Activated CD4-positive, alpha-beta memory T cell treated with anti-CD3 and anti-CD28 coated beads for 36 hours (primary cell): ENCODE results near the gene PCCB. TPM values are rescaled to one million over a fixed set of nuclear protein-coding genes. Genes with fewer than 3 reads are reported as not detected.
"Not testable (repeated sequence)": the region's sequence is repeated elsewhere in the genome, so short reads cannot be mapped to it uniquely, and the experiment has no call there.

ENCODE experiments used
- CTCF ChIA-PET: fragments of 350-600 bp; sonication (Branson Sonifier 250); formaldehyde crosslinking; loops from one replicate; lab custom pipeline; 2021; ENCODE audit warnings: antibody characterized with exemption, inconsistent platforms; lab: Charles Lee
- POLR2A ChIA-PET: fragments of 350-600 bp; sonication (Branson Sonifier 250); formaldehyde crosslinking; loops from one replicate; lab custom pipeline; 2021; ENCODE audit warnings: antibody characterized with exemption; lab: Charles Lee
- DNase-seq: peaks from one replicate; pipeline ENCODE4 v3.0.0-alpha.2; 2020
- H3K27ac Mint-ChIP-seq: one replicate; pipeline ENCODE4 v1.8.0; 2021; ENCODE audit warnings: mixed read lengths
- H3K27me3 Mint-ChIP-seq: one replicate; pipeline ENCODE4 v1.8.0; 2021; ENCODE audit warnings: mixed read lengths
- H3K36me3 Mint-ChIP-seq: one replicate; pipeline ENCODE4 v1.8.0; 2021; ENCODE audit warnings: mixed read lengths
- H3K4me1 Mint-ChIP-seq: one replicate; pipeline ENCODE4 v1.8.0; 2021; ENCODE audit warnings: low read depth, mixed read lengths
- H3K4me3 Mint-ChIP-seq: one replicate; pipeline ENCODE4 v1.8.0; 2021; ENCODE audit warnings: mild to moderate bottlenecking, mixed read lengths
- H3K9me3 Mint-ChIP-seq: one replicate; pipeline ENCODE4 v1.8.0; 2021; ENCODE audit warnings: mixed read lengths
- intact Hi-C: fragments of 100-400 bp; cut with micrococcal nuclease; formaldehyde crosslinking; loops from one replicate; pipeline ENCODE4 v1.15.1; 2023
- total RNA-seq, 2 experiments: library from RNA; stranded (reverse); gene quantifications; one replicate each; pipeline ENCODE4 v1.2.3, GENCODE V29; 2021

PCCB gene
- total RNA-seq, 2 experiments from 2014 or later, result 54.5 to 58.9 TPM

DNA sequence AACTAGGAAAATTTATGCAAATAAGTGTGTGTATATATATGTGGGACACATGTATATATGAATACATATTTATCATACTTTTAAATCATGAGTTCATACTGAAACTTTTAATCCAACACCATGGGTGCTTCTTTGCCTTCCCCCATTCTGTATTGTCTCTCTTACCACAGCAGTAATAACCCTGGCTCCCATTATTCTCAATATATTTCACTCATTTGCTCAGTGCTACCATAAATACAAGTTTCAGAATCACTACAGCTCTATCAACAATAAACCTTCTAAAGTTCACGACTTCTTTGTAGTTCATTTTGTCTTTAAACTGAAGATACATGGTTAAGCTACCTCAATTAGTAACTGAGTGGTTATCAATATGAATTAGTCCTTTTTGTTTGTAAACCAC is 82.2 kb downstream of the PCCB start:
- Mint-ChIP-seq H3K4me3 (no peak overlapping the region), H3K27me3 (no peaks in the 10 kb centered on the region), H3K9me3 (no peaks in the 10 kb centered on the region), H3K36me3 (peaks cover 41% of the 10 kb centered on the region), H3K27ac (no peak overlapping the region), H3K4me1 (peaks cover 5% of the 10 kb centered on the region)
- no peak for DNase-seq
- ChIA-PET POLR2A (no interaction called here), CTCF (no interaction called here)
- intact Hi-C loops, result loop anchor here (5.0 kb wide), 1 partner anchor 275 kb away; no protein-coding TSS in a partner anchor

DNA sequence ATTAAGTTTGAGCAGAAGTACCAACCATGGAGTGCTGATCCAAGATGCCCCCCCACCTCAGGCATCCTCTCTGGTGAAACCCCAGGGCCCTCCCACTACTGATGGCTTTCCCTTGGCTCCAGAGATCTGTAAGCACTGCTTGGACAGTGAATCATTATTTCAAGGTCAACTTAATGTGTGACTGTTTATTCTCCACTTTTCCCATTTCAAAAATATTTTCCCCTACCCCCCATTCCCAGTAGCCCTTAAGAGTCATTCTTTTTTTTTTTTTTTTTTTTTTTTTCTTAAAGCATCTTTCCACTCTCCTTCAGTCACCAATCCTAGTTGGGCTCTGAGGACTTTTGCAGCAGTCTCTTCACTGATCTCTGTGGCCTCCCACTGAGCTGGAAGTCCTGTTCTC is 82.6 kb downstream of the PCCB start:
- ChIA-PET CTCF (interaction anchor here (0.6 kb wide), 1 partner anchor 290 kb away, joined by 3 read pairs; no protein-coding TSS in a partner anchor), POLR2A (no interaction called here)
- H3K4me1 Mint-ChIP-seq, result peaks cover 5% of the 10 kb centered on the region
- no peak for DNase-seq
- peaks cover 39% of the 10 kb centered on the region for H3K36me3 Mint-ChIP-seq
- no peak overlapping the region for H3K27ac Mint-ChIP-seq
- no peaks in the 10 kb centered on the region for H3K27me3 Mint-ChIP-seq
- H3K4me3 Mint-ChIP-seq, result no peak overlapping the region
- H3K9me3 Mint-ChIP-seq, result no peaks in the 10 kb centered on the region
- intact Hi-C loops, result loop anchor here (5.0 kb wide), 1 partner anchor 275 kb away; no protein-coding TSS in a partner anchor

DNA sequence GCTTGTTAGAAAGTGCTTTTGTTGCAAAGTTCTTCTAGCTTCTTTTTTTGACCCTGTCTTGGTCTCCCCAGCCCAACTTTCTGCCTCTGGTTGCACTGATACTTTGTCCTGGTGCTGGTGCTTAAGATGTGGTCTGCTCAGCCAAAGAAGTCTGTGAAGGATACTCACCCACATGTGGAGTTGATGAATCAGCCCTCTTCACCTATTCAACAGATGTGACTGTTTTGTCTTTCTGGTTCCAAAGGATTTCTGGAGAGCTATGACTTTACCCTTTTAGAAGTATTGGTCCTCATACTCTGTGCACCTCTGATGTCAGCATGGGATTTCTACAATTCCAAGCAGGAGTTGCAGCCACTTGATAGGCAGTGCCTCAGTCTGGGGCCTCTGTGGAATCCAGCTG is 84.1 kb downstream of the PCCB start:
- ChIA-PET POLR2A (interaction anchor here (0.5 to 1.1 kb wide), 2 partner anchors 24 to 418 kb away, joined by 3 read pairs; partner anchors contain the start of gene STAG1), CTCF (interaction anchor here (0.7 to 1.5 kb wide), 3 partner anchors 17 to 680 kb away, joined by 3 to 6 read pairs (median 4); no protein-coding TSS in a partner anchor)
- H3K4me3 Mint-ChIP-seq, result no peak overlapping the region
- peaks cover 5% of the 10 kb centered on the region for H3K4me1 Mint-ChIP-seq
- peaks cover 37% of the 10 kb centered on the region for H3K36me3 Mint-ChIP-seq
- no peaks in the 10 kb centered on the region for H3K9me3 Mint-ChIP-seq
- no peaks in the 10 kb centered on the region for H3K27me3 Mint-ChIP-seq
- H3K27ac Mint-ChIP-seq, result no peak overlapping the region
- intact Hi-C loops, result loop anchor here (5.0 kb wide), 1 partner anchor 277 kb away; no protein-coding TSS in a partner anchor
- no peak for DNase-seq

DNA sequence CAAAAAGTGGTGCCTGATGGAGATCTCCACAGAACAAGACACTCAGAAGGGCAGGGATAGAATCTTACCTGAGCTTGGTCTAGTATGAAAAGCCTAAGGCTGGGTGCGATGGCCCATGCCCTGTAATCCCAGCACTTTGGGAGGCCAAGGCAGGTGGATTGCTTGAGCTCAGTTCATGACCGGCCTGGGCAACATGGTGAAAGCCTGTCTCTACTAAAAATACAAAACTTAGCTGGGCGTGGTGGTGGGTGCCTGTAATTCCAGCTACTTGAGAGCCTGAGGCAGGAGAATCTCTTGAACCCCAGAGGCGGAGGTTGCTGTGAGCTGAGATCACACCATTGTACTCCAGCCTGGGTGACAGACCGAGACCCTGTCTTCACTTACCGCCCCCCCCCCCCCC is 84.6 kb downstream of the PCCB start:
- H3K9me3 Mint-ChIP-seq, H3K4me1 Mint-ChIP-seq, DNase-seq, H3K27me3 Mint-ChIP-seq, H3K4me3 Mint-ChIP-seq, H3K27ac Mint-ChIP-seq: not testable (repeated sequence)
- ChIA-PET POLR2A (interaction anchor here (0.5 kb wide), 1 partner anchor 23 kb away, joined by 3 read pairs; no protein-coding TSS in a partner anchor), CTCF (interaction anchor here (0.6 to 1.5 kb wide), 4 partner anchors 41 to 679 kb away, joined by 3 to 6 read pairs (median 3); partner anchors contain the start of gene STAG1)
- peaks cover 36% of the 10 kb centered on the region for H3K36me3 Mint-ChIP-seq
- intact Hi-C loops, result loop anchor here (5.0 kb wide), 1 partner anchor 277 kb away; no protein-coding TSS in a partner anchor

DNA sequence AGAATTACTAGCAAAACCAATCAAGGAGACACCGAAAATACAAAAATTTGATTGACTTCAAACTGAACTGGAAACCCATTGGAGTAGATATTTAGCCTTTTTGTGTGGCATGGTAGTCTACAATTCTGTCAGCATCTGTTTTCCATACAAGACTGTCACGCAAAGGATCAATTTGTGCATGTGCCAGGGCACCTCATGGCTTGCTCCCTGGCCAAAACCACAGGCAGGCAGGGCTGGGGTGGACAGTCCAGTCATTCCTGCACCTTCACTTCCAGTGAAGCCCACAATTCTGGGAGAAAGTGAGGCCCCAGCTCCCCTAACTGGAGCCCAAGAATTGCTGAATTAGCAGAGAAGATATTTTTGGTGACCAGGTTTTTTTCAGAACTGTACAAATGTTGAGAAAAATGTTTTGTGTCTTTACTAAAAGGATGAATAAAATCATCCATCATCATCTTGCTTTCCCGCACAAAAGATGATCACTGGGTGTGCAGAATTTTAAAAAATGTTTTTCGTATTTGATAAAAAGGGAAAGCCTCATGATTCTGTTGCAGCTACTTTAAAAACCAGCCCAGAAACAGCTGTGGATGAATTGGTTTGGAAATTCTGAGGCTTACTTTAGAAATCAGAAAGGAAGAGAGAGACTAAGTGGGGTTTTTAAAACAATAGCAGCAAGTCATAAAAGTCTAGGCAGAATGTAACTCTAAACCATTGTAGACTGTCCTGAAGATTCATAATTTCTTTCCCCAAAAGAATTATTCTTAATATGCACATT is 86.4 kb downstream of the PCCB start:
- Mint-ChIP-seq H3K36me3 (peaks cover 45% of the 10 kb centered on the region), H3K4me1 (peaks cover 5% of the 10 kb centered on the region), H3K27ac (no peak overlapping the region), H3K4me3 (no peak overlapping the region), H3K9me3 (no peaks in the 10 kb centered on the region), H3K27me3 (no peaks in the 10 kb centered on the region)
- CTCF ChIA-PET, result no interaction called here
- intact Hi-C loops, result no loop called here
- DNase-seq, result no peak
- POLR2A ChIA-PET, result interaction anchor here (0.5 kb wide), 1 partner anchor 14 kb away, joined by 4 read pairs; no protein-coding TSS in a partner anchor

DNA sequence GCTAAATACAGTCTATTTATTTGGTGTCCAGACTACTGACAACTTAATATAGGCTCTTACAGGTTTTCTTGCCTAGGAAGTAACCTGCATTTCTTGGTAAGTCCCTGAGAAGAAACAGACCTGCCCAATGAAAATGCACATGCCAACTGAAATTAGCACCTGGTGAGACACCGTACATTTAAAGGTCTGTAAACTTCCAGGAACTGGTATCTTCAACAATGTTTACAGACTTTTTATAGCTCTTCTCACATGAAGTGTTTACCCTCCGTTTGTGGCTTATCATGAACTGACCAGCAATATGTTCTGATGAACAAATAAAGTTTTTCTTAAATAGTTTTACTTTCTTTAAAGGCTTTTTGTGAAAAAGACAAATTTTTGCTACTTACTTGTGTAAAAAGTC is 93.3 kb downstream of the PCCB start:
- no peak overlapping the region for H3K27ac Mint-ChIP-seq
- POLR2A ChIA-PET, result no interaction called here
- H3K27me3 Mint-ChIP-seq, result no peaks in the 10 kb centered on the region
- DNase-seq, result no peak
- intact Hi-C loops, result no loop called here
- H3K4me3 Mint-ChIP-seq, result no peak overlapping the region
- H3K4me1 Mint-ChIP-seq, result no peaks in the 10 kb centered on the region
- no peaks in the 10 kb centered on the region for H3K9me3 Mint-ChIP-seq
- H3K36me3 Mint-ChIP-seq, result peaks cover 31% of the 10 kb centered on the region
- CTCF ChIA-PET, result interaction anchor here (0.9 to 1.9 kb wide), 2 partner anchors 9 to 16 kb away, joined by 3 to 5 read pairs; no protein-coding TSS in a partner anchor

DNA sequence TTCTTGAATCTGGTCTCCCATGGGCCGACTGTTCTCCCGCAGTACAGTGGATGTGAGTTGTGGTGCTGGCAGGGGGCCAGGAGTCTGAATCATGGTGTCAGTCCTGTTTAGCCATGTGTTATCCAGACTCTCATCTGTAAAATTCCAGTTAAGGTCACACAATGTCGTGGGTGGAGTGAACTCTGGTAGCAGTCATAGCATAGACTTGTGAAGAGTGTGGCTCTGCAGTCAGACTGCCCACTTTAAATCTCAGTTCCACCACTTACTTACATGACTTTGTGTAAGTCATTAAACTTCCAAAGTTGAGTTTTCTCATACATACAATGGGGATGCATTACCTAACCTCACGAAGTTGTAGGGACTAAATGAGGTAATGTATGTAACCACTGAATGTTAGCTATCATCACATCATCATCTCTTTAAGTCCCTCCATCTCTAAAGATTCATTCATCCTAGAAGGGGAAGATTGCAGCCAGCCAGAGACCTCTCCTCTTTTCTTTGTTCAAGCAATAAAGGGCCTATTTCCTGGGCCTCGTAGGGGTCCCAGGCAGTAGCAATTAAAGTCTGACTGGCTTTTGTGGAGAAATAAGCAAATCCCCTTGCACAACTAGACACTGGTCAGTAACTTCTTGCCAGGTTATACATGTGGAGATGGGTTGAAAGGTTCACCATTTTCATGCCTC is 93.9 kb downstream of the PCCB start:
- Mint-ChIP-seq H3K4me3 (no peak overlapping the region), H3K27me3 (no peaks in the 10 kb centered on the region), H3K9me3 (no peaks in the 10 kb centered on the region), H3K36me3 (peaks cover 27% of the 10 kb centered on the region), H3K4me1 (no peaks in the 10 kb centered on the region), H3K27ac (no peak overlapping the region)
- CTCF ChIA-PET, result no interaction called here
- POLR2A ChIA-PET, result no interaction called here
- no peak for DNase-seq
- intact Hi-C loops, result no loop called here

DNA sequence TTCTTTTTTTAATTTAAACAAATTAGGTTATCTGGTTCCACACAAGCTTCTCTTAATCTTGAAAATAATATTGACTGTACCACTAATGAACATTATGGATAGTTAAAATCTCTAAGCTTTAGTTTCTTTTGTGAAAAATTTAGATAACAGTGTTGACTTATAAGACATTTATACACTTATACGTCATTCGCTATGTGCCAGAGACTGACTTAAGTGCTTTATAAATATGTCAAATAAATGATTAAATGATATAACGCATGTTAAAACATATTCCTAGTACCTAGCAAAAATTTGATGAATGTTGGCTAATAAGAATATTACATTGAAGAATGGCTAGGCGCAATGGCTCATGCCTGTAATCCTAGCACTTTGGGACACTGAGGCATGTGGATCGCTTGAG is 96.3 kb downstream of the PCCB start:
- H3K27ac Mint-ChIP-seq, result no peak overlapping the region
- CTCF ChIA-PET, result interaction anchor here (0.7 kb wide), 1 partner anchor 22 kb away, joined by 3 read pairs; no protein-coding TSS in a partner anchor

DNA sequence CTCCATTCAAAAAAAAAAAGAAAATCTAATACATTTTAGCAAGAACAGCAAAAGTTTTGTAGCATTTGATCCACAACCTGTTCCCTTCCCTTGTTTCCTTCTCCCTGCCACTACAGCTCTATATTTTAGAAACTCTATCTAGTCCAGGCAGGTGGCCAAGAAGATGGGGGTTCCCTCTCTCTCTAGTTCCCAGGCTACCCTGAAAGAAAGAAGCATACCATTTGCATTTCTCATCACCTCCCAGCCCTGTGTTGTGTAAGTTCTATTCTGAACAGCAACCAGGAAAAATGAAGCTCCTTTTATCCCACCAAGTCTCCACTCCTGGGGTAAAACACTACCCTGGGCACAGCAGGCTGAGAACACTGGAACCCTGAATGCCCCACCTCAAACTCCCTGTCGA is 100.0 kb downstream of the PCCB start:
- no peak for DNase-seq
- no peak overlapping the region for H3K27ac Mint-ChIP-seq
- no peaks in the 10 kb centered on the region for H3K27me3 Mint-ChIP-seq
- H3K4me1 Mint-ChIP-seq, result peaks cover 14% of the 10 kb centered on the region
- peaks cover 11% of the 10 kb centered on the region for H3K36me3 Mint-ChIP-seq
- peaks cover 3% of the 10 kb centered on the region for H3K9me3 Mint-ChIP-seq
- intact Hi-C loops, result loop anchor here (5.0 kb wide), 1 partner anchor 273 kb away; no protein-coding TSS in a partner anchor
- ChIA-PET POLR2A (no interaction called here), CTCF (no interaction called here)
- H3K4me3 Mint-ChIP-seq, result no peak overlapping the region

More for the DNA sequence above, 96.3 kb downstream of the PCCB start:
- H3K36me3 Mint-ChIP-seq, result peaks cover 17% of the 10 kb centered on the region
- H3K9me3 Mint-ChIP-seq, result no peaks in the 10 kb centered on the region
- H3K27me3 Mint-ChIP-seq, result no peaks in the 10 kb centered on the region
- no peaks in the 10 kb centered on the region for H3K4me1 Mint-ChIP-seq
- no peak for DNase-seq
- H3K4me3 Mint-ChIP-seq, result no peak overlapping the region
- POLR2A ChIA-PET, result no interaction called here
- intact Hi-C loops, result no loop called here

DNA sequence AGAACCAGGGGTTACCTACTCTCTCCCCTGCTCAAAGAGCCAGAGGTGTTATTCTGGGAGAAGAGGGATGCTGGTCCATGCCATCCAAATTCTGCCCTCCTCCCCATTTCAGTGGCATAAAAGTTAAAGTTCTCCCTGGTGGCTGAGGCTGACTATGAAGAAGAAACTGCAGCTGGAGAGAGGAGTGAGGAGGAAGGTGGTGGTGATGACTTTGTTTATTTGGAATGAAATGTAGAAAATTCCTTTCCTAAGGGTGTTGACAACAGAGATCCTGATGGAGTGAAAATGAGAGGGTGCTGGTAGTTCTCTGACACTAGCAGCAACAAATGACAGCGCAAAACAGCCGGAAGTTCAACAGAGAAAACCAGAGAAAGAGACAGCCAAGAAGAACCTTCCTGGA is 100.4 kb downstream of the PCCB start:
- no peak for DNase-seq
- peaks cover 6% of the 10 kb centered on the region for H3K9me3 Mint-ChIP-seq
- no peaks in the 10 kb centered on the region for H3K27me3 Mint-ChIP-seq
- H3K4me1 Mint-ChIP-seq, result peaks cover 14% of the 10 kb centered on the region
- intact Hi-C loops, result loop anchor here (5.0 kb wide), 1 partner anchor 273 kb away; no protein-coding TSS in a partner anchor
- no peak overlapping the region for H3K4me3 Mint-ChIP-seq
- H3K36me3 Mint-ChIP-seq, result peaks cover 14% of the 10 kb centered on the region
- ChIA-PET CTCF (no interaction called here), POLR2A (no interaction called here)
- no peak overlapping the region for H3K27ac Mint-ChIP-seq

DNA sequence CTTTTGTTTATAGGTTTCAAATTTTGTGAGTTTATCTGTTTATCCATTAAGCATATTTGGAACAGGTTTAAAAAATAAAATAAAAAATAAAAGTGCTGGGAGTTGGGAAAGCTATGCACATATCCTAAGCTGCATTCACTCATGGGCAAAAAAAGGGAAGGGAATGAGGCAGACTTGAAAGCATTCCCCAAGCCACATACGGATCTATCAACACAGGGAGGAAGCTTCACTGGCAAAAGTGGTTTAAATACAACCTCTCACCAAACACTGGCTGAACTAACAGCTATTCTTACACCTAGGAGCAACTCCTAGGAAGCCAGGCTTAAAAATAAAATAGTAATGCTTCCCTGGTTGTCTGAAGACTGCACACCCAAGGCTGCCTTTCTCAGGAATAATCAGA is 101.2 kb downstream of the PCCB start:
- intact Hi-C loops, result loop anchor here (5.0 kb wide), 1 partner anchor 274 kb away; no protein-coding TSS in a partner anchor
- CTCF ChIA-PET, result interaction anchor here (1.2 to 1.6 kb wide), 4 partner anchors 18 to 663 kb away, joined by 3 to 7 read pairs (median 4); partner anchors contain the start of gene STAG1
- no peak overlapping the region for H3K4me3 Mint-ChIP-seq

More for the DNA sequence above, 101.2 kb downstream of the PCCB start:
- H3K4me1 Mint-ChIP-seq, result peaks cover 14% of the 10 kb centered on the region
- H3K27me3 Mint-ChIP-seq, result no peaks in the 10 kb centered on the region
- no peak for DNase-seq
- peaks cover 11% of the 10 kb centered on the region for H3K9me3 Mint-ChIP-seq
- POLR2A ChIA-PET, result interaction anchor here (1.2 kb wide), 1 partner anchor 401 kb away, joined by 4 read pairs; no protein-coding TSS in a partner anchor
- H3K36me3 Mint-ChIP-seq, result peaks cover 16% of the 10 kb centered on the region
- H3K27ac Mint-ChIP-seq, result no peak overlapping the region
